Activated T-cell treated with anti-CD3 and anti-CD28 coated beads, Interleukin-2, amount 50 U/mL, for 4 hours (primary cell): ENCODE data around the gene TFDP1. TPM values are rescaled to one million over a fixed set of nuclear protein-coding genes. Genes with fewer than 3 reads are reported as not detected.
"Not testable (repeated sequence)": the region's sequence is repeated elsewhere in the genome, so short reads cannot be mapped to it uniquely, and the experiment has no call there.

Experiments used
- ATAC-seq, 2 donors: fragments of 200-7000 bp; cut with Tn5 transposase; one replicate each; pipeline ENCODE4 v1.10.0; 2021
- DNase-seq: peaks from one replicate; pipeline ENCODE4 v3.0.0-alpha.2; 2020
- H3K27me3 Mint-ChIP-seq: one replicate; pipeline ENCODE4 v1.8.0; 2021; ENCODE audit warnings: low read depth, mixed read lengths
- H3K36me3 Mint-ChIP-seq: one replicate; pipeline ENCODE4 v1.8.0; 2022; ENCODE audit warnings: mixed read lengths; ENCODE audit not compliant: insufficient read depth
- H3K4me1 Mint-ChIP-seq: one replicate; pipeline ENCODE4 v1.8.0; 2021; ENCODE audit warnings: low read depth, mixed read lengths
- H3K4me3 Mint-ChIP-seq: one replicate; pipeline ENCODE4 v1.8.0; 2021; ENCODE audit warnings: mild to moderate bottlenecking, moderate library complexity, mixed read lengths
- H3K9me3 Mint-ChIP-seq: one replicate; pipeline ENCODE4 v1.8.0; 2021; ENCODE audit warnings: mixed read lengths
- total RNA-seq, 3 donors: library from RNA; stranded (reverse); gene quantifications; one replicate each; pipeline ENCODE4 v1.2.1, GENCODE V29; 2021

The TFDP1 gene
- total RNA-seq, 3 donors from 2014 or later, result 147 to 200 (median 172) TPM

GRCh38 chr13:113594066-113594821 is 9.7 kb downstream of the TFDP1 start:
- not testable (repeated sequence) for H3K4me3 Mint-ChIP-seq, ATAC-seq, H3K9me3 Mint-ChIP-seq, DNase-seq, H3K27me3 Mint-ChIP-seq, H3K4me1 Mint-ChIP-seq
- peaks cover 22% of the 10 kb centered on the region for H3K36me3 Mint-ChIP-seq

- no peaks in the 10 kb centered on the region for H3K27me3 Mint-ChIP-seq
- ATAC-seq, result no peak
- peaks cover 4% of the 10 kb centered on the region for H3K4me1 Mint-ChIP-seq
- no peak for DNase-seq
- H3K4me3 Mint-ChIP-seq, result no peak overlapping the region
- peaks cover 22% of the 10 kb centered on the region for H3K36me3 Mint-ChIP-seq
- H3K9me3 Mint-ChIP-seq, result no peaks in the 10 kb centered on the region
Measured at GRCh38 chr13:113595131-113595530, 10.6 kb downstream of the TFDP1 start.

- Mint-ChIP-seq H3K4me3 (no peak overlapping the region), H3K4me1 (peaks cover under 1% of the 10 kb centered on the region), H3K36me3 (peaks cover 18% of the 10 kb centered on the region), H3K9me3 (no peaks in the 10 kb centered on the region), H3K27me3 (no peaks in the 10 kb centered on the region)
- no peak for ATAC-seq
- DNase-seq, result no peak
Measured at GRCh38 chr13:113596321-113597200, 12.0 kb downstream of the TFDP1 start.

- ATAC-seq, result no peak
- Mint-ChIP-seq H3K27me3 (no peaks in the 10 kb centered on the region), H3K4me3 (no peak overlapping the region), H3K9me3 (no peaks in the 10 kb centered on the region), H3K4me1 (peaks cover 5% of the 10 kb centered on the region), H3K36me3 (peaks cover 16% of the 10 kb centered on the region)
- DNase-seq, result no peak
Measured at GRCh38 chr13:113597391-113598080, 13.0 kb downstream of the TFDP1 start.

GRCh38 chr13:113598081-113598410 is 13.5 kb downstream of the TFDP1 start:
- no peak overlapping the region for H3K4me3 Mint-ChIP-seq
- ATAC-seq (no peak), DNase-seq (no peak)
- no peaks in the 10 kb centered on the region for H3K27me3 Mint-ChIP-seq
- peaks cover 16% of the 10 kb centered on the region for H3K36me3 Mint-ChIP-seq
- no peaks in the 10 kb centered on the region for H3K9me3 Mint-ChIP-seq
- peaks cover 9% of the 10 kb centered on the region for H3K4me1 Mint-ChIP-seq

- ATAC-seq (no peak), DNase-seq (no peak)
- Mint-ChIP-seq H3K4me1 (peaks cover 9% of the 10 kb centered on the region), H3K36me3 (peaks cover 16% of the 10 kb centered on the region), H3K4me3 (no peak overlapping the region), H3K27me3 (no peaks in the 10 kb centered on the region), H3K9me3 (no peaks in the 10 kb centered on the region)
Measured at GRCh38 chr13:113598481-113598880, 13.9 kb downstream of the TFDP1 start.

- no peak for DNase-seq
- H3K4me3 Mint-ChIP-seq, result no peak overlapping the region
- ATAC-seq, result no peak
- peaks cover 16% of the 10 kb centered on the region for H3K36me3 Mint-ChIP-seq
- peaks cover 9% of the 10 kb centered on the region for H3K4me1 Mint-ChIP-seq
- no peaks in the 10 kb centered on the region for H3K9me3 Mint-ChIP-seq
- no peaks in the 10 kb centered on the region for H3K27me3 Mint-ChIP-seq
Measured at GRCh38 chr13:113599391-113599790, 14.8 kb downstream of the TFDP1 start.

- H3K9me3 Mint-ChIP-seq, result no peaks in the 10 kb centered on the region
- DNase-seq (no peak), ATAC-seq (no peak)
- no peak overlapping the region for H3K4me3 Mint-ChIP-seq
- peaks cover 12% of the 10 kb centered on the region for H3K36me3 Mint-ChIP-seq
- H3K27me3 Mint-ChIP-seq, result no peaks in the 10 kb centered on the region
- peaks cover 18% of the 10 kb centered on the region for H3K4me1 Mint-ChIP-seq
Measured at GRCh38 chr13:113601166-113602070, 16.9 kb downstream of the TFDP1 start.

- no peak for DNase-seq
- H3K4me1 Mint-ChIP-seq, result peaks cover 20% of the 10 kb centered on the region
- H3K4me3 Mint-ChIP-seq, result no peak overlapping the region
- no peaks in the 10 kb centered on the region for H3K27me3 Mint-ChIP-seq
- no peak for ATAC-seq
- peaks cover 9% of the 10 kb centered on the region for H3K36me3 Mint-ChIP-seq
- H3K9me3 Mint-ChIP-seq, result no peaks in the 10 kb centered on the region
Measured at GRCh38 chr13:113602291-113602988, 17.9 kb downstream of the TFDP1 start.

GRCh38 chr13:113603116-113603710 is 18.7 kb downstream of the TFDP1 start:
- Mint-ChIP-seq H3K9me3 (no peaks in the 10 kb centered on the region), H3K27me3 (no peaks in the 10 kb centered on the region), H3K4me1 (peaks cover 20% of the 10 kb centered on the region), H3K4me3 (no peak overlapping the region), H3K36me3 (peaks cover 8% of the 10 kb centered on the region)
- DNase-seq (no peak), ATAC-seq (no peak)

GRCh38 chr13:113604186-113604585 is 19.6 kb downstream of the TFDP1 start:
- ATAC-seq, result no peak
- no peak for DNase-seq
- Mint-ChIP-seq H3K9me3 (no peaks in the 10 kb centered on the region), H3K4me3 (no peak overlapping the region), H3K27me3 (no peaks in the 10 kb centered on the region), H3K4me1 (peaks cover 20% of the 10 kb centered on the region), H3K36me3 (peaks cover 6% of the 10 kb centered on the region)

GRCh38 chr13:113605461-113605860 is 20.9 kb downstream of the TFDP1 start:
- Mint-ChIP-seq H3K36me3 (peaks cover 8% of the 10 kb centered on the region), H3K4me1 (peaks cover 20% of the 10 kb centered on the region), H3K9me3 (no peaks in the 10 kb centered on the region), H3K4me3 (no peak overlapping the region), H3K27me3 (no peaks in the 10 kb centered on the region)
- ATAC-seq (no peak), DNase-seq (no peak)

- Mint-ChIP-seq H3K27me3 (no peaks in the 10 kb centered on the region), H3K36me3 (peaks cover 13% of the 10 kb centered on the region), H3K4me1 (peaks cover 20% of the 10 kb centered on the region), H3K4me3 (no peak overlapping the region), H3K9me3 (no peaks in the 10 kb centered on the region)
- DNase-seq (no peak), ATAC-seq (no peak)
Measured at GRCh38 chr13:113605866-113606438, 21.4 kb downstream of the TFDP1 start.
